Activated CD4-positive, alpha-beta memory T cell treated with anti-CD3 and anti-CD28 coated beads for 36 hours (primary cell): ENCODE measurements around the gene TAB2. TPM values are rescaled to one million over a fixed set of nuclear protein-coding genes. Genes with fewer than 3 reads are reported as not detected.
"Not testable (repeated sequence)": the region's sequence is repeated elsewhere in the genome, so short reads cannot be mapped to it uniquely, and the experiment has no call there.

Experiments
- CTCF ChIA-PET: fragments of 350-600 bp; sonication (Branson Sonifier 250); formaldehyde crosslinking; loops from one replicate; lab custom pipeline; 2021; ENCODE audit warnings: antibody characterized with exemption, inconsistent platforms; lab: Charles Lee
- POLR2A ChIA-PET: fragments of 350-600 bp; sonication (Branson Sonifier 250); formaldehyde crosslinking; loops from one replicate; lab custom pipeline; 2021; ENCODE audit warnings: antibody characterized with exemption; lab: Charles Lee
- DNase-seq: peaks from one replicate; pipeline ENCODE4 v3.0.0-alpha.2; 2020
- H3K27ac Mint-ChIP-seq: one replicate; pipeline ENCODE4 v1.8.0; 2021; ENCODE audit warnings: mixed read lengths
- H3K27me3 Mint-ChIP-seq: one replicate; pipeline ENCODE4 v1.8.0; 2021; ENCODE audit warnings: mixed read lengths
- H3K36me3 Mint-ChIP-seq: one replicate; pipeline ENCODE4 v1.8.0; 2021; ENCODE audit warnings: mixed read lengths
- H3K4me1 Mint-ChIP-seq: one replicate; pipeline ENCODE4 v1.8.0; 2021; ENCODE audit warnings: low read depth, mixed read lengths
- H3K4me3 Mint-ChIP-seq: one replicate; pipeline ENCODE4 v1.8.0; 2021; ENCODE audit warnings: mild to moderate bottlenecking, mixed read lengths
- H3K9me3 Mint-ChIP-seq: one replicate; pipeline ENCODE4 v1.8.0; 2021; ENCODE audit warnings: mixed read lengths
- intact Hi-C: fragments of 100-400 bp; cut with micrococcal nuclease; formaldehyde crosslinking; loops from one replicate; pipeline ENCODE4 v1.15.1; 2023
- total RNA-seq, 2 experiments: library from RNA; stranded (reverse); gene quantifications; one replicate each; pipeline ENCODE4 v1.2.3, GENCODE V29; 2021

Gene TAB2
- total RNA-seq, 2 experiments from 2014 or later, result 92.0 to 92.9 TPM

DNA sequence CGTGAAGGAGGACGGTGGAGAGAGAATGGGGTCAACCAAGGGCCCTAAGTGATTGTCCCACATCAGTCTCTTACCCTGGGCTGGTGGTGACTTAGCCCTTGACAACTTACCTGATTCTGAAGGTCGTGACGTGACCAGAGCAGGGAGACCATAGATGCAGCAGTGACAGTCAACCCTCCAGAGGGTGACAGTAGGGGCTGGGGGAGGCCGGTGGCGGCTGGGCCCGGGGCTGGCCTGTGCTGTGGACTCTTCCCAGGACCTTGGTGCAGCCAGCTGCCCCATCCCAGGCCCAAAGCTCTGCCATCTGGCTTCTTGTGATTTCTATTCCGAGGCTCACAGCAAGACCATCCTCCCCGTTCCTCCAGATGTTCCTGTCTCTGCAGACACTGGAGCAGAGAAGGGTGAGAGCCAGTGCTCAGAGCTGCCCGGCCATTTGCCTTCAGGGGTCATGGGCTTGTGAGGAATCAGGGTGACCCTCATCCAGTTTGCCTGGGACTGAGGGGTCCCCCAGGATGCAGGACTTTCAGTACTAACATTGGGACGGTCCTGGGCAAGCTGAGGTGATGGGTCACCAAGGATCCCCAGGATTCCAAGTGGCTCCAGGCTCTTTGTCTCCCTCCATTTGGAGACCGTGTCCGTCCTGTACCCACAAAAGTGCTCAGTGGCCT is 118.5 kb downstream of the TAB2 start:
- Mint-ChIP-seq H3K36me3 (no peaks in the 10 kb centered on the region), H3K9me3 (no peaks in the 10 kb centered on the region), H3K27ac (no peak overlapping the region), H3K4me3 (no peak overlapping the region), H3K27me3 (no peaks in the 10 kb centered on the region), H3K4me1 (peaks cover 25% of the 10 kb centered on the region)
- DNase-seq, result no peak
- POLR2A ChIA-PET, result no interaction called here
- intact Hi-C loops, result no loop called here
- CTCF ChIA-PET, result no interaction called here

DNA sequence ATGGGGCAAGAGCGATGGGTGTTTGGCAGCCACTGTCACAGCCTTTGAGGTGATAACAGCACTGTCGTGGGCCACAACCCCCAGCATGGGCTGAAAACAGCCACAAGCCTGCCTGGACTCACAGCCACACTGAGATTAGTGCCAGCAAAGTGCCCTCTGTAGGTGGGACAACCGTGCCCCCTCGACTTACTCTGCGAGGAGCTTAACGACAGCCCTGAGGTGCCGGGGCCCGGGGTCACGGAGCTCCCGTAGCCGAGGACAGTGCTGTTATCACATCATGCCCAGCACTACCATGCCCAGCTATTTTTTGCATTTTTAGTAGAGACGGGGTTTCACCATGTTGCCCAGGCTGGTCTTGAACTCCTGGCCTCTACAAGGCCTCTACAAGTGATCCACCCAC is 119.1 kb downstream of the TAB2 start:
- H3K36me3 Mint-ChIP-seq, result no peaks in the 10 kb centered on the region
- ChIA-PET CTCF (no interaction called here), POLR2A (interaction anchor here (1.1 kb wide), 1 partner anchor 46 kb away, joined by 3 read pairs; no protein-coding TSS in a partner anchor)
- intact Hi-C loops, result no loop called here
- peaks cover 25% of the 10 kb centered on the region for H3K4me1 Mint-ChIP-seq
- no peaks in the 10 kb centered on the region for H3K27me3 Mint-ChIP-seq
- DNase-seq, result no peak
- H3K4me3 Mint-ChIP-seq, result no peak overlapping the region
- H3K27ac Mint-ChIP-seq, result no peak overlapping the region
- H3K9me3 Mint-ChIP-seq, result no peaks in the 10 kb centered on the region

DNA sequence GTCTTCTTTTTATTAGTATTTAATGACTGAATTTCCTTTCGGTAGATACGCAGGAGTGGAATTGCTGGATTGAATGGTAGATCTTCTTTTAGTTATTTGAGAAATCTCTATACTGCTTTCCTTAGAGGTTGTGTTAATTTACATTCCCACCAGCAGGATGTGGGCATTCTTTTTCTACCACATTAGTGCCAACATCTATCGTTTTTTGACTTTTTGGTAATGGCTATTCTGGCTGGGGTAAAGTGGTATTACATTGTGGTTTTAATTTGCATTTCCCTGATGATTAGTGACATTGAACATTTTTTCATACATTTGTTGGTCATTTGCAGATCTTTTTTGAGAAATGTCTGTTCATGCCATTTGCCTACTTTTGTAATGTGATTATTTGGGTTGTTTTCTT is 119.7 kb downstream of the TAB2 start:
- CTCF ChIA-PET, result no interaction called here
- Mint-ChIP-seq H3K4me3 (no peak overlapping the region), H3K36me3 (no peaks in the 10 kb centered on the region), H3K4me1 (peaks cover 23% of the 10 kb centered on the region), H3K27me3 (no peaks in the 10 kb centered on the region), H3K27ac (no peak overlapping the region), H3K9me3 (no peaks in the 10 kb centered on the region)
- intact Hi-C loops, result no loop called here
- no peak for DNase-seq
- POLR2A ChIA-PET, result interaction anchor here (1.1 kb wide), 1 partner anchor 46 kb away, joined by 3 read pairs; no protein-coding TSS in a partner anchor

DNA sequence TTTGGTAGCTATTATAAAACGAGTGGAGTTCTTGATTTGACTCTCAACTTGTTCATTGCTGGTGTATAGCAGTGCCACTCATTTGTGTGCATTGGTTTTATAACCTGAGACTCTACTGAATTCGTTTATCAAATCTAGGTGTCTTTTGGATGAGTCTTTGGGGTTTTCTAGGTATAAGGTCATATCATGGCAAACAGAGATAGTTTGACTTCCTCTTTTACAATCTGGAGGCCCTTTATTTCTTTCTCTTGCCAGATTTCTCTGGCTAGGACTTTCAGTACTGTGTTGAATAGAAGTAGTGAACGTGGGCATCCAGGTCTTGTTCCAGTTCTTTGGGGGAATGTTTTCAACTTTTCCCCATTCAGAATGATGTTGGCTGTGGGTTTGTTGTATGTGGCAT is 121.3 kb downstream of the TAB2 start:
- Mint-ChIP-seq H3K9me3 (no peaks in the 10 kb centered on the region), H3K4me1 (peaks cover 26% of the 10 kb centered on the region), H3K36me3 (no peaks in the 10 kb centered on the region), H3K27me3 (no peaks in the 10 kb centered on the region), H3K4me3 (no peak overlapping the region), H3K27ac (peak overlapping the region; percentile 1)
- ChIA-PET POLR2A (no interaction called here), CTCF (interaction anchor here (0.7 to 1.6 kb wide), 2 partner anchors 78 to 410 kb away, joined by 4 to 5 read pairs; no protein-coding TSS in a partner anchor)
- intact Hi-C loops, result no loop called here
- DNase-seq, result no peak

DNA sequence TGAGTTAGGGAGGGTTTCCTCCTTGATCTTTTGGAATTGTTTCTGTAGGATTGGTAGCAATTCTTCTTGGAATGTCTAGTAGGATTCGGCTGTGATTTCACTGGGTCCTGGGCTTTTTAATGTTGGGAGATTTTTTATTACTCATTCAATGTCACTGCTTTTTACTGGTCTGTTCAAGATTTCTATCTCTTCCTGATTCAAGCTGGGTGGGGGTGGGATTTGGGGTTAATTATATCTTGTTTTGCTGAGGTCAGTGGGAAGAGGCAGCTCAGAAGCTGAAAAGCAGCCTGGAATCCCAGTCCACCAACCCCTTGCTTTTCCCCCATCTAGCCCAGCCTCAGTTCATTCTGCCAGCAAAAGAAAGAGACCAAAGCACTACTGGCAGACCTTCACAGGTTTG is 122.1 kb downstream of the TAB2 start:
- H3K27ac Mint-ChIP-seq, result no peak overlapping the region
- intact Hi-C loops, result no loop called here
- CTCF ChIA-PET, result interaction anchor here (1.4 to 1.6 kb wide), 2 partner anchors 78 to 249 kb away, joined by 3 to 5 read pairs; no protein-coding TSS in a partner anchor

DNA sequence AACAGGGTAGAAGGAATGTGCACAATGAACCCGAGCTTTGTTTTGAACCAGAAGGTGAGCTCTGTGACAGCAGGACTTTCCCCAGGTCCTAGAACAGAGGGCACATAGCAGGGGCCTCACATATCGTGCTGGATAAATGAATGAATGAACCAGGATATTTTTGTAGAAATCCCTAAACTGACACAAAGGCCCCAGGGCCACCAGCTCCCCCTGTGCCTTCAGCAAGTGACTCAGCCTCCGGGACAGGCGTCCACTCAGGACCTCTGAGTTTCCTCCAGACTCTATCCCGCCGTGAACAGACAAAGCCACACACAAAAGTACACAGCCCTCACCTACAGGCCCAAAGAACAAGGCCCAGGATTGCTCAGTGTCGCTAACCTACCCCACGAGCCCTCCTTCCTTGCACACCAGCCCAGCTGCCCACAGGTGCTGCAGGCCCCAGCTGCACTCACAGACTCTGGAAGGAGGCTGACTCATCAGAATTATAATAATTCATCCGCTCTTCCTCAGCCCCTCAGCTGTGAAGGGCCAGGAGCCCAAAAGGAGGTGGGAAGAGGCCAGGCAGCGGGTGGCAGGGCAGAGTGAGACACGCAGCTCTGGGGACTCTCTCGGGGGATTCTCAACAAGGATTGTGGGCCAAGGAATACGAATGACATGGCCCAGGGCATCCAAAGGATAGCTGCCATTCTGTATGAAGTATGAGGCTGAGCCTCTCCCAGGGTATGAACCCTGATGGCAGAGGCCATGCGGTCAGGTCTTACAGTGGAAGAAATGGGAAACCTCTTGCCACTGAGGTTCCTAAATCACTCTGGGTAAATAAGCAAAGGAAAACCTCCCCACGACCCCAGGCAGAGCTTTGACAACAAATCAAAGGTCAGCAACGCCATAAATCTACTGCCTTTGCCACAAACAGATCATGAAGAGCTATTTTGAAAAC is 123.5 kb downstream of the TAB2 start:
- no peak overlapping the region for H3K27ac Mint-ChIP-seq
- intact Hi-C loops, result no loop called here
- CTCF ChIA-PET, result interaction anchor here (0.7 to 1.4 kb wide), 5 partner anchors 9 to 412 kb away, joined by 3 to 10 read pairs (median 3); no protein-coding TSS in a partner anchor
- no peak overlapping the region for H3K4me3 Mint-ChIP-seq
- no peaks in the 10 kb centered on the region for H3K27me3 Mint-ChIP-seq
- POLR2A ChIA-PET, result interaction anchor here (0.8 kb wide), 1 partner anchor 43 kb away, joined by 3 read pairs; no protein-coding TSS in a partner anchor
- peaks cover 39% of the 10 kb centered on the region for H3K4me1 Mint-ChIP-seq
- peaks cover 5% of the 10 kb centered on the region for H3K9me3 Mint-ChIP-seq
- peak; percentile 6 for DNase-seq
- H3K36me3 Mint-ChIP-seq, result no peaks in the 10 kb centered on the region

More for the DNA sequence above, 122.1 kb downstream of the TAB2 start:
- H3K4me3 Mint-ChIP-seq, result no peak overlapping the region
- POLR2A ChIA-PET, result interaction anchor here (0.8 kb wide), 1 partner anchor 45 kb away, joined by 3 read pairs; no protein-coding TSS in a partner anchor
- no peak for DNase-seq
- no peaks in the 10 kb centered on the region for H3K27me3 Mint-ChIP-seq
- H3K36me3 Mint-ChIP-seq, result no peaks in the 10 kb centered on the region
- H3K4me1 Mint-ChIP-seq, result peaks cover 29% of the 10 kb centered on the region
- peaks cover 2% of the 10 kb centered on the region for H3K9me3 Mint-ChIP-seq

DNA sequence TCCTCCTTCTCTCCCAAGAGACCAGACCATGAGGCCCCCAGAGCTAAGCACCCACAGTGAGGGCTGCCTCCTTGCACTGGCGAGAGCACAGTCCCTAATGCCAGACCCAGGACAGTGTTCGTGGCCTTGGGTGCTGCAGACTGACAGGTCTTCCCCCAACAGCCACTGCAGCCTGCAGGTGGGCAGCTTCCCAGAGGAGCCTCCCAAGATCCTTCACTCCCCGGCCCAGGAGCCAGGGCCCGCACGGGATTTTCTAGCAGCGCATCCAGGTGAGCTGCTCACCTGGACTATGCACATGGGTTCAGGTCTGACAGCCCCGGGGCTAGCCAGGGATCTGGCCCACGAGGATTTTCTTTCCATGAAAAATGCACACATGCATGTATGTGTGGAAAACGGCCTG is 124.2 kb downstream of the TAB2 start:
- no peak overlapping the region for H3K27ac Mint-ChIP-seq
- H3K27me3 Mint-ChIP-seq, result no peaks in the 10 kb centered on the region
- POLR2A ChIA-PET, result no interaction called here

DNA sequence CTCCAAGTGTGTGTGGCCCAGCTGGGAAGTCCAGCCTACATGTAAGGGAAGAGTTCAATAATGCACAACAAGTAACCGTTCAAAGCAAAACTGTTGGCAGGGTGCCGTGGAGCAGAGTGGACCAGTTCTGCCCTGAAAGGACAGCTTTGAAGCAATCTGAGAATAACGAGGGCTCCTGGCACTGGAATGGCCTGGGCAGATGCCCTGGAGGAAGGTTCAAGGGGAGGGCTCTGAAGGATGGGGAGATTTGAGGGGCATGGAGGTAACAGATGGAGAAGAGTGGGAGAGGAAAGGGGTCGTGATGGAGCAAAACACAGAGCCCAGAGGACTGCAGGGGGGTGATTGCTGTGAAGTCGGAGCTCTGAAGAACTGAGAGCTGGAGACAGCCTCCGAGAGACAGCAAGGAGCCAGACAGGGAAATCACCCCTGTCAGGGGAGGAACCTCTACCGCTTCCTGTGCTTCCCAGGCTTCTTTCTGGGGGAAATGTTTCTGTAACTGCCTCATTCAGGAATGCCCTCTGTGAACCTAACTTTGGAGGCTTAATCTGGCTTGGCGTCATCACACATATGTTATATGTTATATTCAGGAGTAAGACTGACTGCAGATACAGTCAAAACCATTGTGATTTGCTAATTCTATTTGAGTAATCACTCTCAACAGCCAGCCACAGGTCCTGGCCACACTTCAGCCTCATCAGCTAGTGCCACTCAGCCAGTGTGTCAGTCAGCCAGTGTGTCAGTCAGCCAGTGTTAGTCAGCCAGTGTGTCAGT is 126.1 kb downstream of the TAB2 start:
- intact Hi-C loops, result no loop called here
- H3K9me3 Mint-ChIP-seq, result peaks cover 5% of the 10 kb centered on the region
- no peaks in the 10 kb centered on the region for H3K27me3 Mint-ChIP-seq
- ChIA-PET POLR2A (interaction anchor here (0.6 kb wide), 1 partner anchor 84 kb away, joined by 3 read pairs; no protein-coding TSS in a partner anchor), CTCF (interaction anchor here (1.0 kb wide), 2 partner anchors 11 to 74 kb away, joined by 3 read pairs; no protein-coding TSS in a partner anchor)
- peaks cover 8% of the 10 kb centered on the region for H3K36me3 Mint-ChIP-seq
- H3K4me3 Mint-ChIP-seq, result no peak overlapping the region
- peaks cover 33% of the 10 kb centered on the region for H3K4me1 Mint-ChIP-seq
- no peak overlapping the region for H3K27ac Mint-ChIP-seq
- no peak for DNase-seq

More for the DNA sequence above, 124.2 kb downstream of the TAB2 start:
- intact Hi-C loops, result no loop called here
- no peak for DNase-seq
- Mint-ChIP-seq H3K4me3 (no peak overlapping the region), H3K36me3 (no peaks in the 10 kb centered on the region), H3K9me3 (peaks cover 5% of the 10 kb centered on the region), H3K4me1 (peaks cover 45% of the 10 kb centered on the region)
- CTCF ChIA-PET, result interaction anchor here (0.7 to 1.4 kb wide), 2 partner anchors 9 to 75 kb away, joined by 3 to 7 read pairs; no protein-coding TSS in a partner anchor

DNA sequence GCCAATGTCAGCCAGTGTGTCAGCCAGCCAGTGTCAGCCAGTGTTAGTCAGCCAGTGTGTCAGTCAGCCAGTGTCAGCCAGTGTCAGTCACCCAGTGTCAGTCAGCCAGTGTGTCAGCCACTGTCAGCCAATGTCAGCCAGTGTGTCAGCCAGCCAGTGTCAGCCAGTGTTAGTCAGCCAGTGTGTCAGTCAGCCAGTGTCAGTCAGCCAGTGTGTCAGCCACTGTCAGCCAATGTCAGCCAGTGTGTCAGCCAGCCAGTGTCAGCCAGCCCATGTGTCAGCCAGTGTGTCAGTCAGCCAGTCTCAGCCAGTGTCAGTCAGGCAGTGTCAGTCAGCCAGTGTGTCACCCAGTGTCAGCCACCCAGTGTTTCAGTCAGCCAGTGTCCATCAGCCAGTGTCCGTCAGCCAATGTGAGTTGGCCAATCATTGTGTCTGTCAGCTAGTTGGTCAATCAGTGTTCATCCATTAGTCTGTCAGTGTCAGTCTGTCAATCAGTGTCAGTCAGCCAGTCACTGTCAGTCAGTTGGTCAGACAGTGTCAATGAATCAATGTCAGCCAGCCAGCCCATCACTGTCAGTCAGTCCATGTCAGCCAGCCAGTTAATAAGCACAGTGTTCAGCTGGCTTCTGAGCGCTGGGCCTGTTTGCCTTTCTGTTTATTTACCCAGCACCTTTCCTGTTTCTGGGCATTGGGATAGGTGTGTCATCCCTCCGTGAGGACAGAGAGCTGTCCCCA is 127.0 kb downstream of the TAB2 start:
- ChIA-PET POLR2A (interaction anchor here (0.6 to 1.7 kb wide), 3 partner anchors 85 to 412 kb away, joined by 3 to 5 read pairs (median 3); no protein-coding TSS in a partner anchor), CTCF (interaction anchor here (1.0 to 2.2 kb wide), 2 partner anchors 73 kb away, joined by 3 to 14 read pairs; no protein-coding TSS in a partner anchor)
- H3K27me3 Mint-ChIP-seq, H3K9me3 Mint-ChIP-seq, H3K4me3 Mint-ChIP-seq, DNase-seq, intact Hi-C loops: not testable (repeated sequence)
- Mint-ChIP-seq H3K36me3 (peaks cover 15% of the 10 kb centered on the region), H3K27ac (peak overlapping the region; percentile 74), H3K4me1 (peaks cover 24% of the 10 kb centered on the region)

DNA sequence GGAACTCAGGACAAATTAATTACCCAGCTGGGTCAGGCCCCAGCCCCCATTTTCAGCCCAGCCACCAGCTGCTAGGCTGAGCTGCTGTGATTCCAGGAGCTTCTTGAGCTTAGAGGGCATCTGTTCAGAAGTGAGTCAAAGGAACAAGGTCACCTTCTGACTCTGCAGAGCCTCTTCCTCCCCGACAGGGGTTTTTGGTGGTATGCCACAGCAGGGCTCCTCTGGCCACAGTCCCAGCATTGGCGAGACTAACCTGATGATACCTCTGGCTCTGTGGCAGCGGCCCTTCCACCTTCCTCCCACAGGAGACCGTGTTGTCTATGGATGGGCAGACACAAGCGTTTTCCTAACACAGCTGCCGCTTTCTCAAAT is 127.6 kb downstream of the TAB2 start:
- ChIA-PET POLR2A (interaction anchor here (1.4 to 1.8 kb wide), 3 partner anchors 35 to 413 kb away, joined by 3 to 5 read pairs (median 5); no protein-coding TSS in a partner anchor), CTCF (interaction anchor here (0.8 to 2.2 kb wide), 3 partner anchors 13 to 417 kb away, joined by 3 to 14 read pairs (median 5); no protein-coding TSS in a partner anchor)
- peak overlapping the region; percentile 57 for H3K27ac Mint-ChIP-seq
- no peak overlapping the region for H3K4me3 Mint-ChIP-seq
- intact Hi-C loops, result no loop called here
- no peaks in the 10 kb centered on the region for H3K27me3 Mint-ChIP-seq
- peaks cover 22% of the 10 kb centered on the region for H3K4me1 Mint-ChIP-seq
- H3K9me3 Mint-ChIP-seq, result peaks cover 5% of the 10 kb centered on the region
- peak; percentile 68 for DNase-seq
- peaks cover 19% of the 10 kb centered on the region for H3K36me3 Mint-ChIP-seq
